GM19438 (cell line): Measurements from ENCODE around the gene REXO2.

Experiments used
- ATAC-seq: cut with Tn5 transposase; IDR thresholded peaks from one replicate; pipeline ENCODE4 v1.9.1; 2021; ENCODE audit warnings: low read depth; ENCODE audit not compliant: unreplicated experiment

The REXO2 gene

DNA sequence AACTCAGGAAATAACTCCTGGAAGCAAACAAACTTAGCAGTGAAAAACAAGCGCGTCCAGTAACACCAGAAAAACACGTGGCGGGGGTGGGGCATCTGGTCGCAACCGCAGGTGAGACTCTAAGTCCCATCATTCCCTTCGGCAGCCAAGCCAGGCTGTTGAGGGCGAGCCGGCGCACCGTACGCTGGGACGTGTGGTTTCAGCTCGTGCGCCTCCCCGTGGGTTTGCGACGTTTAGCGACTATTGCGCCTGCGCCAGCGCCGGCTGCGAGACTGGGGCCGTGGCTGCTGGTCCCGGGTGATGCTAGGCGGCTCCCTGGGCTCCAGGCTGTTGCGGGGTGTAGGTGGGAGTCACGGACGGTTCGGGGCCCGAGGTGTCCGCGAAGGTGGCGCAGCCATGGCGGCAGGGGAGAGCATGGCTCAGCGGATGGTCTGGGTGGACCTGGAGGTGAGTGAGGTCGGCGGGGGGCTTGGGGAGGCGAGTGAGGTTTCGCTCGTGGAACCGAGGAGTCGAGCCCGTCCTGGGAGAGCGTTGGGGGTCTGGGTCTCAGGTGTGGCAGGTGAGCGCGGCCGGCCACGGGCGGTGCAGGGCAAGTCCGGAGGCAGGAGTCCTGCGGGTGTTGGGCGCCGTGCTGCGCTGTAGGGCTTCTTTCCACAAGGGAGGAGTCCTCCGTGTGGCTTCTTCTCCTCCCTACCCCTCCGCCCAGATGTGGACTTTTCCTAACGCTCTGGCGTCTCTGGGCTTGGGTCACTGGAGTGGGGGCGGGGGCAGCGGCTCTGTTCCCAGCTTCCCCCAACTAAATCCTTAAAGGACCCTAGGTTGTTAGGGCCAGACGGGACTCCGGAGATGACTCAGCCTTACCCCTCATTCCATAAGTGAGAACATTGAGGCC, at the start of gene REXO2:
Gene REXO2 (plus strand): TSS at position 239 of the 892 bp plus-strand sequence. CDS start 62 bp downstream, at position 301.
- peak; percentile 98 for ATAC-seq

DNA sequence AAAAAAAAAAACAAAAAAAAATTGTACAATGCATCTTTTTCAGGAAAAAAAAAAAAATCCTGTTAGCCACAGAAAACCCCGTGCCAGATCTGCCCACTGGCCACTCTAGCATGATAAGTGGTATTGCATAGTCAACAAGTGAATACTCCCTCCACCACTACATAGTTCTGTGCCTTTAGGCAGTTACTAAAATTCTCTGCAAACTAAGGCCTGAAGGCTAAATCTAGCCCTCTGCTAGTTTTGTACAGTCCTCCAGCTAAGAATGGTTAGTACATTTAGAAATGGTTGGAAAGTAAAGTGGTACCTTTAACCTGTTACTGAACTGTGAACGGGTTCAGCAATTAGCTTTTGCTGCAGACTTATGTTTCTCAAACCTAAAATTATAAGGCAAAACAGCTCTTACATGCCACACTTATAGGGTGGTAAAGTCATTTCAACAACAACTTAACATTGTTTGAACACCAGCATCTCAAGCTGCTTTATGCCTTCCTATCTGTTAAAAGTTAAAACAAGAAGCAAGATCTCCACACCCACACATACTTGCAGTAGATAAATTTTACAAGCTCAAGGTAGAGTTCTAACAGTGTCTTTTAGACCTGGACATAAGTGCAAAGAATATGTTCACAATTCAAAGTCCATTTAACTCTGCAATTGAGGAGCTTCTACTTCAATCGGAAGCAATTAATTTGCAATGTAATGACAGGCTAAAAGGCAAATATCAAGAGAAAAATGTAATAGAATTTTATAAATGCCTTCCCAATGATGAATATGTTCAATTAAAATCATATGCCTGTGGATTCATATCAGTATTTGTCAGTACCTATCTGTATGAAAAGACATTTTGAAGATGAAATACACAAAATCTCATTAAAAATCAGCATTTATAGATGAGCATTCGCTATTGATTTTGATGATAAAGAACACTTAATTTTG, 46.3 kb upstream of the REXO2 start:
- ATAC-seq, result no peak

GRCh38 chr11:114395736-114396135, 43.5 kb upstream of the REXO2 start:
- no peak for ATAC-seq

DNA sequence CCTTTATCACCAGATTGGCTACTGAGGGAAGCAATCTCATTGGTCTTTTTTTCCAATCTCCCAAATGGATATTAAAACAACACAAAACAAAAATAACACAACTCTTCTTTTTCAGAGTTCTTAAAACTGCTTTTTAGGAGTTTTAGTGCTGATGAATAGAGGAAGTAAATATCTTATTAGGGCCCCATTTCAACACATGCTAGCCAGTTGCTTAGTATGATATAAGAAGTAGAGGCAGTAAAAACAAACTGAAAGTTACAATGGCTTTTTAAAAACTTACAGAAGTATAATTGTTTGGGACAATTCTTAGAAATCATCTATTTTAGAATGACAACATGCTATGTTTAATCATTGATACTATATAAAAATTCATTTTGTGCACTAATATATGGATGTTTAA, 42.4 kb upstream of the REXO2 start:
- no peak for ATAC-seq

DNA sequence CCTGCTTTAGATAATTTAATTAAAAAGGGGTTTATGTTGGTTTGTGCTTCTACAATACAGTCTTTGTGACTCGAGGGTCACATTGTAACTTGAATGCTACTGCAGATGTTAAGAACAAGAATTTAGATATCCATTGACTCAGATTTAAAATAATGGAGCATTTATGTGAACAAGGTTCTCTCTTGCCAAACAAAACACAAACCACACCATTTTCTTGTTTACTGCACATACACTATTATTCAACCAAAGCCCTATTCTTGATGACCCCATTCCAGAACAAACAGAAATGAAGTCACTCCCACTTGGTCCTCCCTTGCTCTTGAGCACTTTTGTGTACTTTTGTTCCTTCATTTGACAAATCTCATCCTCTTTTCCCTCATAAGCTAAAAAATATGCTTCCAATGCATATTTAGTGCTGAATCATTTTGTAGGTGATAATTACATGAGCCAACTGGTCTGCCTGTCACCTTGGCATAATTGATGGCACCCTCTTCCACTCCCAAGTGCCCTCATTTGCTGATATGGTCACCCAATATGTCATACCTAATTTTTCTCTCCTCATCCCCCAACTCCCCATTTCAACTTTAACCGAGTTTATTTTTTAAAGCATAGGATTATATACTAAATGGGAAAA, 41.8 kb upstream of the REXO2 start:
- ATAC-seq, result no peak

DNA sequence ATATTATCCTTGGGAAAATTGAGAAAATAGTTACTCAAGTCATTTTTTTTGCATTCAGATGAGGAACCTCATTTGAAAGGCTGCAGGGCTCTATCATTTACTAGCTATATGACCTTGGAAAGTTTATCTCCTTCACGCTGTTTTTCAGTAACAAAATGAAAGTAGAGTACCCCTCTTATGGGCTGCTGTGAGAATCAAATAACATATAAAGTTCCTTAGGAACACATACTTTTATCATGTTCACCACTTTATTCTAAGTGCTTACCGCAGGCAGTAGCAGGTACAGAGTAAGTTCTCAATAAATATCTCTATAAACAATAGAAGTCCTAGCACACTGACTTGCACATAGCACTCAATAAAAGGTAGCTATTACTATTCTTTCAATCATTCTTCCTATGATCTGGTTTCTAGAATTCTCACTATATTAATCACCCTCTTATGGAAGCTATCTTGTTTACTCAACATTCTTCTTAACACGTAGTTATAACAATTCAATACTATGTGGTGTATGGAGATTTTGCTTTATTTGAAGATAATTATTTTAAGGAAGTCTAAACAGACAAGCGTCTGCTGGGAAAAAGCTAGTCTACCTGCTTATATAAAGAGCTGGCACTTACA, 40.9 kb upstream of the REXO2 start:
- no peak for ATAC-seq

- ATAC-seq, result peak; percentile 27
Measured at GRCh38 chr11:114399490-114400215, 39.6 kb upstream of the REXO2 start.

DNA sequence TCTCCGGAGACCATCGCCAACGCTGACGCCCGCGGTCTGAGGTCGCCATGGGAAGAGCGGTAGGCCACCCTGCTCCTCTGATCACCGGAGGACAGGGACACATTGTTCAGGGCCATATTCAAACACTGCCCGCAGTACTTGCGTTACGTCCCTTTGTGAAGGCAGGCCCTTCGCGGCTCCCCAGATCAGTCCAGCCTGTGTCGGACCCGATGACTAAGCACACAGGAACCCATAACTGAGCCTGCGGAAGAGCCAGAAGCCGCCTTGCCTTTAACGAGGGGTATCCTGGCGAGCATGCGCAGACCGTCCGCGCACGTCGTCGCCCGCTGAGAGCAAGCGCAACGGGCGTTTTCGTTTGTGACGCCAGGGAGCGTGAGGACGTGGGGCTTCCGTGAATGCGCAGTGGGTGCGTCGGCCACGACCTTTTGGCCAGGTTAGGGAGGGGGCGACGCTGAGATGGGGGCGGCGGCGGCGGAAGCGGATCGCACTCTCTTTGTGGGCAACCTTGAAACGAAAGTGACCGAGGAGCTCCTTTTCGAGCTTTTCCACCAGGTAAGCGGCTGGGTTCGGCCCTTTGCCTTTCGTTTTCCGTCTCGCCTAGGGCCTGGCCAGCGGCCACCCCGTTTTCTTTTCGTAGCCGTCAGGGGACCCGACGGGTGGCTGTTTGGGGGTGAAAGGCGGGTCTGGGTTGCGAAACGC, 38.9 kb upstream of the REXO2 start, which contains the start of the genes C11orf71 and RBM7:
Gene C11orf71 (minus strand): TSS at position 296 of the 699 bp plus-strand sequence. CDS start 180 bp downstream, at position 116.
Gene RBM7 (plus strand): TSS at position 451 of the 699 bp plus-strand sequence. CDS start 6 bp downstream, at position 457.
- peak; percentile 95 for ATAC-seq

DNA sequence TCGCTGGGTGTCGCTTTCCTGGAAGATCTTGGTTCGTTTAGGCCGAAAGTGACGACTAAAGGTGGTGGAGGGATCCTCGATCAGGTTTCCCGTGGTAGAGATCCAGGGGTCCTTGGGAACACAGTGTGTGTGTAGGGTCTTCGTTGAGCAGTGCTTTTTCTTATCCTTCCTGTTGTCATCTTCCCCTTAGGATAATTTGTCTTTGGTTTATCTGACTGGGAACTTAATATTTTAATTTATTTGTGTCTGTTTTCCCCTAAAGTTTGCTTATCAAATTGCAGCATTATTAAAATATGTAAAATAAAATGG, 38.4 kb upstream of the REXO2 start:
- no peak for ATAC-seq

DNA sequence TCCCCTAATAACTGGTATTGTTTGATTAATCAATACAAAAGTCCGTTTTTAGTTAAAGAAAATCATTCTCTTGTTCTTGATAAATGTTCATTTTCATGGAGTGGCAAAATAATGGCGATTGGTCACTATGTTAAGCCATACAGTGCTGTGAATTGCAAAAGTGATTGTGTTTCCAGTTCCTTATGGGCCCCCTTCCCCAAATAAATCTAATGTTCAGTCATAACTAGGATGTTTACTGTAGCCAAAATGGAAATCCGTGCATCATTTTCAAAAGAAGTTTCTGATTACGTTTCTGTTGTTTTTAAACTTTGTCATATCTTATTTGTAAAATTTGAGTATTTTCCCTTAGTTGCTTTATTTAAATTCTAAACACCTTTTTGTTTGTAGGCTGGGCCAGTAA, 38.0 kb upstream of the REXO2 start:
- ATAC-seq, result no peak

DNA sequence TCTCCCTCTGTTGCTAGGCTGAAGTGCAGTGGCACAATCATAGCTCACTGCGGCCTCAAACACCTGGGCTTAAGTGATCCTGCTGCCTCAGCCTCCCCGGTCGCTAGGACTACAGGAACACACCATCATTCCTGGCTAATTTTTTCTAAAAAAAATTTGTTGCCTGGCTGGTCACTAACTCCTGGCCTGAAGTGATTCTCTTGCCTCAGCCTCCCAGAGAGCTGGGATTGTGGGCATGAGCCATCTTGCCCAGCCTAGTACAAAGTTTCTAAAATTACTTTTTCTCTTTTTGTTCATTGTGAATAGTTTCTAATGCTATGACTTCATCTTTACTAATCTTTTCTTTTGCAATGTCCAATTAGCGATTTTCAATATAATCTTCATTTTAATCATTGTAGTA, 26.3 kb upstream of the REXO2 start:
- ATAC-seq, result no peak

DNA sequence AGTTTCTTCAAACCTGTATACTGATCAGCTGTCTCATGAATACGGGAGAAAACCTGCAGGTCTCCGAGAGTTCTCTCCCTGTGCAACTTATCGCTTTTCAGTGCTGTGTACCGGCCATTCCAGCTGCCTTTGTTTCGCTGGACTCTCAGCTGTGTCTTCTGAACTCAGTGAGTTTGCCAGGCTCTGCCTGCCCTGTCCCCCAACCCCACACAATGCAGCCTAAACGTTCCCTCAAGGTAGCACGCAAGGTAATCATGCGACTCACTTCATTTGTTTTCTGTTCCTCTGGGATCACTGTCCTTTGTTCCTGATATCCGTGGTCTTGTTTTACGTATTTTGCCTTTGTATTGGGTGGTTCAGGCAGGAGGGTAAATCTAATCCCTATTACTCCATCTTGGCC, 25.3 kb upstream of the REXO2 start:
- no peak for ATAC-seq

- no peak for ATAC-seq
Measured at GRCh38 chr11:114416441-114416961, 22.8 kb upstream of the REXO2 start.

DNA sequence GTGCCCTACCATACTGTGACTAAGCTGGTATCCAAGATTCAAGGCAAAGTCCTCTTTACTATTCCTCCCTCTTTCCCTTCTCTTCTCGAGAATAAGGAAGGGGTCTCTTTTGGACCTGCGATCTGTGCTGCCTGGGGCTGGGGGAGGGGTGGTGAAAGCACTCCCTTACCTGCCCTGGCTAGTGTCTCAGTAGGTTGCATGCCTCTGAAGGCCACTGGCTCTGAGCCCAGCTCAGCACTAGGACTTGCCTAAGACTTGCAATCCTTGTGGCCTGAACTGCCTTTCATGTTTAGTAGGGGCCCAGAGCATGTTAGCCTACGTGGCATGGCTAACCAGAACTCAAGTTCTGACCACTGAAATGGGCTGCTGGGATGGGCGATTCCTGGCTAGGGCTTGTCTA, 13.0 kb upstream of the REXO2 start:
- ATAC-seq, result no peak

GRCh38 chr11:114430290-114430689, 9.0 kb upstream of the REXO2 start:
- no peak for ATAC-seq

DNA sequence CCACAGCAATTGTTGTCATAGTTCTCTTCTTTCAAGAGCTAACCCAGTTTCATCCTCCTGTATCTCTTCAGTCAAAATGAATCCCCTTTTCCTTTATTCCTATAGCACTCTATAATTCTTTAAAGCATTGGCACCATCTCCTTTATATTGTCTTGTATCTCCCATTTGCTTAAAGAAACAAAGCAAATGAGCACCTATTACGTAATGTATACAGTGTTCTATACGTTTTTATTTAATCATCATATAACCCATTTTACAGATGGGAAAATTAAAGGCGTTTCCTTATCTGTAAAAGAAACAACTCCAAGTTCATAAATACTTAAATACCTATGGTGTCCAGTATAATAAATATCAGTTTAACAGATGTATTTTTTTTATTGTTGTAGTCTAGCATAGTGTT, 6.4 kb upstream of the REXO2 start:
- no peak for ATAC-seq

GRCh38 chr11:114433376-114433775, 5.9 kb upstream of the REXO2 start:
- no peak for ATAC-seq

DNA sequence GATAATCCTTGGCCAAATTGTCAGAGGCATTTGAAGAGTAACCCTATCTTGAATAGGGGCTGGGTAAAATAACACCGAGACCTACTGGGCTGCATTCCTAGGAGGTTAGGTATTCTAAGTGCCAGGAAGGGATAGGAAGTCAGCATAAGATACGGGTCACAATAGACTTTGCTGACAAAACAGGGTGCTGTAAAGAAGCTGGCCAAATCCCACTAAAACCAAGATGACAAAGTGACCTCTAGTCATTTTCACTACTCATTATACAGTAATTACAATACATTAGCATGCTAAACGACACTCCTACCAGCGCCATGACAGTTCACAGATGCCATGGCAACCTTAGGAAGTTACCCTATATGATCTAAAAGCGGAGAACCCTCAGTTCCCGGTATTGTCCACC, 964 bp upstream of the REXO2 start:
- ATAC-seq, result no peak
